Measurements from ENCODE around the gene ADAMTS3.
"Not testable (repeated sequence)": the region's sequence is repeated elsewhere in the genome, so short reads cannot be mapped to it uniquely, and the experiment has no call there.

ADAMTS3 gene

GRCh38 chr4:72552447-72552846 is 16.6 kb downstream of the ADAMTS3 start:
- DNase-seq, result no peak

GRCh38 chr4:72546456-72546855 is 22.6 kb downstream of the ADAMTS3 start:
- DNase-seq, result no peak

GRCh38 chr4:72540694-72541093 is 28.3 kb downstream of the ADAMTS3 start:
- DNase-seq, result not testable (repeated sequence)

GRCh38 chr4:72538006-72538405 is 31.0 kb downstream of the ADAMTS3 start:
- DNase-seq, result no peak

- no peak for DNase-seq
Measured at GRCh38 chr4:72536443-72536842, 32.6 kb downstream of the ADAMTS3 start.

GRCh38 chr4:72531768-72532290 is 37.2 kb downstream of the ADAMTS3 start:
- DNase-seq, result no peak

- DNase-seq, result no peak
Measured at GRCh38 chr4:72531322-72531721, 37.7 kb downstream of the ADAMTS3 start.

GRCh38 chr4:72529148-72529822 is 39.7 kb downstream of the ADAMTS3 start:
- no peak for DNase-seq

- DNase-seq, result no peak
Measured at GRCh38 chr4:72527038-72527646, 41.9 kb downstream of the ADAMTS3 start.

- no peak for DNase-seq
Measured at GRCh38 chr4:72525938-72526337, 43.1 kb downstream of the ADAMTS3 start.

- DNase-seq, result no peak
Measured at GRCh38 chr4:72522440-72522839, 46.6 kb downstream of the ADAMTS3 start.

GRCh38 chr4:72513227-72513626 is 55.8 kb downstream of the ADAMTS3 start:
- no peak for DNase-seq

GRCh38 chr4:72507860-72508419 is 61.1 kb downstream of the ADAMTS3 start:
- no peak for DNase-seq

- no peak for DNase-seq
Measured at GRCh38 chr4:72507167-72507566, 61.9 kb downstream of the ADAMTS3 start.

- DNase-seq, result no peak
Measured at GRCh38 chr4:72505314-72505744, 63.7 kb downstream of the ADAMTS3 start.

GRCh38 chr4:72500214-72500613 is 68.8 kb downstream of the ADAMTS3 start:
- no peak for DNase-seq

- no peak for DNase-seq
Measured at GRCh38 chr4:72496119-72496518, 72.9 kb downstream of the ADAMTS3 start.

GRCh38 chr4:72494156-72494555 is 74.9 kb downstream of the ADAMTS3 start:
- DNase-seq, result no peak

- DNase-seq, result no peak
Measured at GRCh38 chr4:72489267-72489666, 79.8 kb downstream of the ADAMTS3 start.

GRCh38 chr4:72486991-72487390 is 82.0 kb downstream of the ADAMTS3 start:
- no peak for DNase-seq

- DNase-seq, result no peak
Measured at GRCh38 chr4:72484981-72485380, 84.0 kb downstream of the ADAMTS3 start.

- DNase-seq, result no peak
Measured at GRCh38 chr4:72473434-72473900, 95.6 kb downstream of the ADAMTS3 start.

- no peak for DNase-seq
Measured at GRCh38 chr4:72471816-72472215, 97.2 kb downstream of the ADAMTS3 start.

GRCh38 chr4:72468904-72469502 is 100.0 kb downstream of the ADAMTS3 start:
- DNase-seq, result no peak
